IPS-18c (cell line): ENCODE data around the gene VWA5B1.

Experiments
- H3K4me3 ChIP-seq: 2 replicates; pipeline ENCODE4 v1.7.0; 2013; ENCODE audit warnings: low read depth, mild to moderate bottlenecking, low read length, moderate library complexity; ENCODE audit not compliant: insufficient read depth
- H3K9me3 ChIP-seq: one replicate; pipeline ENCODE4 v1.6.1; 2013; ENCODE audit warnings: mild to moderate bottlenecking, low read length, moderate library complexity; ENCODE audit not compliant: control insufficient read depth, insufficient read depth

The VWA5B1 gene

DNA sequence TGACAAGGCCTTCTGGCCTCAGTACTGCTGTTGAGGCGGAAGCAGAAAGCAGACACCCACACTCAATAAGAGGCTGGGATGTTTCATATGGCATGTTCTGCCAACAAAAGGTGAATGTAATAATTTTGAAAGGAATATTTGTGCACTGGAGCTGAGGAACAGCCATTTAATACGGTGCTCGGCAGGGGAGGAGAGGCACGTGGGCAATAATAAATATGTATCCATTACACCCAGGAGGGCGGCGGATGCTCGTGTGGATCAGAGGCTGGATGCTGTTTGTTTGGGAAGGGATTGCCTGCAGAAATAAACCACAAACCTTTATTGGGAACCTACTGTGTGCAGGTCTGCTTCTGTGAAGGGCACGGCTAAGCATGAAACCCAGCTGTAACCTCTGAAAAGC, 92.0 kb downstream of the VWA5B1 start:
- no peaks in the 10 kb centered on the region for H3K9me3 ChIP-seq

DNA sequence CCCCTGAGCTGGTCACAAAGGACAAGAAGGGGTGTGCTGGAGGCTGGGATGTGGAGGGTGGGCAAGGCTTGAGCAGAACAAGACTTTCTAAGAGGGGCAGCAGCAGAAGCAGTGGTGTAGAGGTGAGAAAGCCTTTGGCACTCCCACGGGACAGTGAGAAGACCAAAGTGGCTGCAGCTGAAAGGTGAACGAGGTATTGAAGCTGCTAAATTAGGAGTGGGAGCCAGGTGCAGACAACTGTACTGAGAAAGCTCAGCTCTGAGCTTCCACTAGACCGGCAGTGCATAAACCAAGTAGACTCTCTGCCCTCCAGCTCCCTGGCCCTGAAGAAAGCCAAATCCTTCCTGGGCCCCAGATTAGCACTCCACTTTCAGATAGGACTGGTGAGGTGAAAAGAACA, 93.0 kb downstream of the VWA5B1 start:
- no peaks in the 10 kb centered on the region for H3K9me3 ChIP-seq
- H3K4me3 ChIP-seq: no peak overlapping the region

More for the DNA sequence above, 92.0 kb downstream of the VWA5B1 start:
- H3K4me3 ChIP-seq: no peak overlapping the region

DNA sequence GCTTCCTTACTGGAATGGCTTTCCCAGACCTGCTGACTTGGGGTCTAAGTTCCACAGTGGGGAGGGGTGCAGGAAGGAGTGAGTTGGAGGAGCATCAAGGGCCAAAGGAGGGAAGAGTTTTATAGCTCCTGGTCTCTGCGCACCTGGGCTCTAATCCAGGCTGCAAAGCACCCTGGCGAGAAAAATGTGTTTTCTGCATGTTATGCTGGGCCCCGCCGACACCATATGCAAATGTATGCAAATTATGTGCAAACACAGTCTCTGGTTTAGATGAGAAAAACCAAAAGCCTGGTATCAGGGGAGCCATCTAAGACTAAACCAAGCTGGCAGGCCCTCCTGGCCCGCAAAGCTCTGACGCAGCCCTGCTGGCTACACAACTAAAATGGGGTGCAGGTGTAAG, 95.0 kb downstream of the VWA5B1 start:
- Histone ChIP-seq H3K9me3 (no peaks in the 10 kb centered on the region), H3K4me3 (no peak overlapping the region)

DNA sequence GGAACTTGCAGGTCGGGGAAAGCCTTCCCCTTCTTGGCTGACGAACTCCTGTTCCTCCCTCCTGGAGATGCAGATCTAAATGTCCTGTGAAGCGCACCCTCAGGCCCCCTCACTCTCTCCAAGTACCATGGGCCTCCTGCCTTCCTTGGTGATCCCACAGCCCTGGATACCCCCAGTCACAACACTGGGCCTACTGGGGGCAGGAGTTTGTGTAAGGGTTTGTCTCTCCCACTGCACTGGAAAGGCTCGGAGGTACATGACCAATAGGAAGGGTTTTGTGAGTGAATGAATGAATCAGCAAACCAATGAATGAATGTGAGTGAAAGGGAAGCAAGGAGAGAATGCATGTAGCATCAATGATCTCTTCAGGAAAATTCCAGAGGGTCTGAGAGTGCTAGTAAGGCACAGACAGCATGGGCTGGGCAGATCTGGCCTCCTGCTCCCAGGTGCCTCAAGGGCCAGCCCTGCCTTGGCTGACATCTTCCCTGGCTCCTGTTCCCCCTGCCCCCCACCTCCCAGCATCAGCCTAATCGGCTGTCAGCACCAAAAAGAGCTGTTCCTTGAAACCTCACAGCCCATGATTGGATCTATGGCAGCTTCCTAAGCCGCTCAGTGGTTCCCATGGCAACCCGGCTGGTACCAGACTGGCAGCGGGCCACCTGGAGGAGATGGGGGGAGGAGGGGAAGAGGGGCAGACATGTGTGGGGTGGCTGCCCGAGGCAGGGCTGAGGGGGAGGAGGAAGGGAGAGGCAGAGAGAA, 95.8 kb downstream of the VWA5B1 start:
- H3K4me3 ChIP-seq: no peak overlapping the region
- H3K9me3 ChIP-seq: no peaks in the 10 kb centered on the region

DNA sequence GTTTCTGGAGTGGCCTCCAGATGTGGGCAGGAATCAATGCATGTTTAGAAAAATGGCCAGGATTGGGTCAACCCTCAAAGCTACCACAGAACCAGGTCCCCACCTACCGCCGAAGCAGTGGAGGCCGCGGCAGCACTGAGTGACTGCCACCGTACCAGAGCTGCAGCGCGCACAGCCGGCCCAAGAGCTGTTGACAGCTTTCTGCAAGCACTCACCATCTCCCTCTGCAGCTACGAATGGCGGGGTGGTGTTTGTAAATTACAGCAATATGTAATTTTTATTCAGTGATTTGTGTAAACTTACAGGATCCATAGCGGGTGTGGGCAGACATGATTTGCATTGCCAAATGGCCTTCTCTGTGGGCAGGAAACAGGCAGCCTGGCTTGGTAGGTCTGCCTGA, 98.9 kb downstream of the VWA5B1 start:
- H3K4me3 ChIP-seq: no peak overlapping the region
- no peaks in the 10 kb centered on the region for H3K9me3 ChIP-seq

DNA sequence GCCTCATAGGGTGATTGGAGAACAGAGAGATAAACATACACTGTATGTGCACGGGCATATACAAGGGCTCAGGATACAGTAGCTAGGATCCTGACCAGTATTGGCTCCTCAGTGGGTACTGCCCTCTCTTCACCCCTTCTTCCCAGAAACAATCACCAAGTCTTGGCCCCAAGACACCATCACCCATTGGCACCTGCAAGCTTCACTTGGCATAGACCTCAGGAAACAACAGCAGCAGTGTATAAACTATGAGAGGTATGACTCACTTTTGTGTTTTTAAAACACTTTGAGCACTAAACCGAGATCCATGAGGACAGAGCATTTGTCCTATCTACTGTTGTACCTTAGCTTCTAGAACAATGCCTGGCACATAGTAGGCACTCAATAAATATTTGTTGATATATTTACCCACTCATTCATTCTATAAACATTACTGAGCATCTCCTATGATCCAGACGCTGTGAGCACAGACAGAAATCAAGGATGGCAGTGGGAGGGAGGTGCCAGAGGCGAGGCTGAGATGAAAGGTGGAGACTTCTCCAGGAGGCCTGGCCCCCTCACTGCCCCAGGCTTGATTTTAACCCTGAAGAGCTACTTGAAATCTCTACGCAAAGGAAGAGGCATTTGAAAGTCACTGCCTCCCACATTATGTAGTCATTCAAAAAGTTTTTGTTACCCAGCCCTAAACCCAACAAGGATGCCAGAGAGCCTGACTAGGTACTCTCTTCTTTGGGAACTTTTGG, 100.1 kb downstream of the VWA5B1 start:
- Histone ChIP-seq H3K4me3 (no peak overlapping the region), H3K9me3 (no peaks in the 10 kb centered on the region)

DNA sequence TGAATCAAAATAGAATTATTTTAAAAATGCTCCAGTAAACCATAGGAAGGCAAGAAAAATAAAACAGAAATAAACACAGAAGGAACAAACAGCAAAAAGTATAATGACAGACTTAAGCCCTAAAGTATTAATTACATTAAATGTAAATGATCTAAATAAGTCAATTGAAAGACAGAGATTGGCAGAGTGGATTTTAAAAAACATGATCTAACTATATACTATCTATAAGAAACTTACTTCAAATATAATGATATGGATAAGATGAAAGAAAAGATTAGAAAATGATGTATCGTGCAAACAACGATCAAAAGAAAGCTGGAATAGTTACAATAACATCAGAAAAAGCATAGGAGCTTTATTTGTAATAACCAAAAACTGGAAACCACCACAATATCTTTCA, 104.6 kb downstream of the VWA5B1 start:
- H3K4me3 ChIP-seq: no peak overlapping the region
- H3K9me3 ChIP-seq: peaks cover 3% of the 10 kb centered on the region

DNA sequence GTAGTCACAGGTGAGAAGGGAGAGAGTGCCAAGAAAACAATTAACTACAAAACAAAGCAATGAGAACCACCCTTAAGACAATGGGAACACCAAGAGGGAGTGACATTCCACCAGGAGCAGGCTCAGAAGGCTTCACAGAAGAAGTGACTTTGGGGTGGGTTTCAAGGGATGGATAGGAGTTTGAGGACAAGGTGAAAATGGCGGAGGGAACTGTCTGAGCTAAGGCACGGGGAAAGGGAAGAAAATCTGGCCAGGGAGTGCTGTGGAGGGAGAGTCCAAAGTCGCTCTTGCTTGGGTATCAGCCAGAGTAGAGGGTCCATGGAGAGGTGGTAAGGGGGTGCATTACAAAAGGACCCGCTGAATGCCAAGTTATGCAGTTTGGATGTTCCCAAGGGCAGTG, 108.1 kb downstream of the VWA5B1 start:
- Histone ChIP-seq H3K4me3 (no peak overlapping the region), H3K9me3 (peaks cover 3% of the 10 kb centered on the region)

DNA sequence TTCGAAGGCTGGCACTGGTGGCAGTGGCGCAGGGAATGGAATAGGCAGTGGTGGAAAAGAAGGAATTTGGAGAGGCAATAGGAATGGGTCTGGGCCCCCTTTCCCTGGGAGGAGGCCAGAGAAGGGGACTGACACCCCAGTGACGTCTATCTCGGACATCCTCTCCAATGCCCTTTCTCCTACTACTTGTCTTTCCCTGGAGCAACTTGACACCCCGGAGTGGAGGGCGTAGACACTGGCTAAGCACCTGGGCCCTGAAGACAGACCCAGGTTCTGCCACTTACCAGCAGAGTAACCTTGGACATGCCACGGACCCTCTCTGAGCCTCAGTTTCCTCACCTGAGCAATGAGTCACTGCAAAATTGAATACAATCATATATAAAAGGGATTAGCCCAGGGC, 108.5 kb downstream of the VWA5B1 start:
- no peak overlapping the region for H3K4me3 ChIP-seq
- H3K9me3 ChIP-seq: peaks cover 3% of the 10 kb centered on the region

DNA sequence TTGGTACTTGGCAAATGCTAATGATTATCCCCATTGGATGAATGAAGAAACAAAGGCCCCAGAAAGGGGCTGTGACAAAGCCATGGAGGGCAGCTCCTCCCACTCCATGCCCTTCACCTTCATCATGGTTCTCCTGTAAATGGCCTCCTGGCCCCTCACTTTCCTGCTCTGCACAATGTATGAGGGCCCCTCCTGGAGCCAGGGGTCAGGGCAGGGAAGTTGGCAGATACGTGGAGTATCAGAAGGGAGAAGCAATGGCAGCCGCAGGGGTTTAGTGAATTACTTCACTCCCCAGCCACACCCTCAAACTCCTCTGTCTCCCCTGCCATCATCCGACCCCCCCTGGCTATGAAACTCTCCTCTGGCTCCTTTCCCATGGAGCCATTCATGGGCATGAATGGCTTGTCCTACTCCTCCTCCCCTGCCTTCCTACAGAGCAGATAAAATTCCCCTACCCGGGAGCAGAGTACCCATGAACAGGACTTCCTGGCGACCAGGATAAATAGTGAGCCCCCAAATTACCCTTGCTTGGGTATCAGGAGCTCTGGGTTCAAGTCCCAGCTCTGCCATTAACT, 109.0 kb downstream of the VWA5B1 start:
- no peak overlapping the region for H3K4me3 ChIP-seq

DNA sequence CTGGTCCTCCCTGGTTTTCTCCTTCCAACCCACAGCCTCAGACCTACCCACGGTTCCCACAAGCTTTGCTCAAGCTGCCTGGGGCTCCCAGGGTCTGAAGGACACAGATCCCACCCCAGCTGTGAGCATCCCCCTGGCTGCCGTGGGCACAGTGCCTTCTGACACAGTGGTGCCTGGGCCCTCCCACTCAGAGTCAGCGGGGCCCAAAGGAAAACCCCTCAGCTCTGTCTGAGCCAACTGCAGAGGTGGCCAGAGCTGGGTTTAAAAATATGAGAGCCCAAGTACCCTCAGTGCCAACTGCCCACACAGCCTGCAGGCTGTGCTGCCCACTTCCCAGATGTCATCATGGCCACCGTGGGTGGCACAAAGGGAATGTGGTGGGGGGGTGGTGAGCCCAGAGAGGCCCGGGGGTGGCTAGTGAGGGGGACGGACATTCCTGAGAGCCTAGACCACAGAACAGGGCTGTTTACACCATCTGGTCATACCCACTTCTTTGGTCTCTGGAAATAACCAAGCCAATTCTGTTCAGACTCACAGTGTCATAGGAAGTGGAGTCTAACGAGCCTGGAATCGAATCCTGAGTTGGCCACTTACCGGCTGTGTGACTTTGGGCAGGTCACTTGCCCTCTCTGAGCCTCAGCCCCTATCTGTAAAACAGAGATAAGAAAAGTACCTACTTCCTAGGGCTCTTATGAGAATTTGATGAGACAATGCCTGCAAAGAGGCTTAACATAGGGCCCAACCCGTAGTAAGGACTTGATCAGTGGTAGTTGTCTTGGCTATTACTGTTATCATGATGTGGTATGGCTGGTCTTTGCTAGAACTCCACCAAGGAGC, 109.9 kb downstream of the VWA5B1 start:
- Histone ChIP-seq H3K9me3 (peaks cover 3% of the 10 kb centered on the region), H3K4me3 (no peak overlapping the region)

More for the DNA sequence above, 109.0 kb downstream of the VWA5B1 start:
- peaks cover 3% of the 10 kb centered on the region for H3K9me3 ChIP-seq

DNA sequence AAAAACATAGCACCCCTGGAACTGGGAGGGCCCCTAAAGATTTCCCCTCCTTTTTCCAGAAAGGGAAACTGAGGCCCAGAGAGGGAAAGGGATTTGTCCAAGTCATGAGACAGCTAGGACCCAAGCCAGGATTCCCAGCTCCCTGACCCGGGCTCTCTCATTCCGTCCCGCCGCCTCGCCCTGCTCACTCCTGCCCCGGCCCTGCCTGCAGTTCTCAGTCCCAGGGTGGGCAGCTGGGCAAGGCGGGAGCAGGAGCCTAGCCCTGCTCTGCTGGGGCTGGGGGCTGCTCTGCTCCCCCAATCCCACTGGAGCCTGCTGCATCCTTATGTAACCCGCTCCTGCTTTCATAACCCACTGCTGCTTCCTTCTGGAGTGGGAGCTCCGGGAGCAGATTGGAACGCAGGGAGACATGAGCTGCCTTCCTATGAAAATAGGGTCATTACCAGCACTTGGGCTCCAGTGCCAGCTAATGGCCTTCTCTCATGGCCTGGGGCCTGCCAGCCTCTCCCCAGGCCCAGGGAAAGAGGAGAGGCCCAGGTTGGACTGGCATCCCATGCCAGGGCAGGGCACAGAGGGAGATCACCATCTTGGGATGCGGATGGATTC, 110.8 kb downstream of the VWA5B1 start:
- no peak overlapping the region for H3K4me3 ChIP-seq
- H3K9me3 ChIP-seq: peaks cover 3% of the 10 kb centered on the region

DNA sequence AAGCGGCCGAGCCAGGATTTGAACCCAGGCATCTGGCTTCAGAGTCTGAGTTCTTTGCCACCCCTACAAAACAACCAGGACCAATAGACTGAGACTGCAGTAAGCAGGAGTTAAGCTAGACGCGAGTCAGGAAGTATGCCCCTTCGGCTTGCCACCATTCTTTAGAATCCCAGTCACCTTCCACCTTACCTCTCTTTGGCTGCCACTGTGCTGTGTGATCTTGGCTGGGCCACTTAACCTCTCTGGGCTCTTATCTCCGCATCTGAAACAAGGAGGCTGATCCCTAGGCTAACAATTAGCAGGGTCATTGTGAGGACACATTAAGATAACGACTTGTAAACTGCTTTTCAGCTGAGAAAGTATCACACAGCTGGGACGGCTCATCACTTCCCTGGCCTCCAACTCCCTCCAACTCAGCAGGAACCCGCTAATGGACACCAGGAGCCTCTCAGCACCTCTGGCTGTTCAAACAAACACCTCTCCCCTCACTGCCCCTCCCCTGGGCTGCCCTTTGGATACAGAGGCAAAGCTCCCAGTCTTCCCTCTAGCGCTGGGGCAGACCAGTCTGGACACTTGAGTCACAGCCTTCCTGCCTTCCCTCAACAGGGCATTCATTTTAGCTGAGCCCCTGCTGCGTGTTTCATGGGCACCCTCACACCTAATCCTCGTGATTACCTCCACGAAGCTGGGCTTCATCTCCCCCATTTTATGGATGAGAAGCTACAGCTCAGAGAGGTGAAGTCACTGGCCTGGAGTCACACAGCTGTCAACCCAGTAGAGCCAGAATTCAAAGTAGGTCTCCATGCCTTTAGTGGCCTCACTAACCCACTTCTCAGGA, 112.1 kb downstream of the VWA5B1 start:
- no peaks in the 10 kb centered on the region for H3K9me3 ChIP-seq
- no peak overlapping the region for H3K4me3 ChIP-seq

DNA sequence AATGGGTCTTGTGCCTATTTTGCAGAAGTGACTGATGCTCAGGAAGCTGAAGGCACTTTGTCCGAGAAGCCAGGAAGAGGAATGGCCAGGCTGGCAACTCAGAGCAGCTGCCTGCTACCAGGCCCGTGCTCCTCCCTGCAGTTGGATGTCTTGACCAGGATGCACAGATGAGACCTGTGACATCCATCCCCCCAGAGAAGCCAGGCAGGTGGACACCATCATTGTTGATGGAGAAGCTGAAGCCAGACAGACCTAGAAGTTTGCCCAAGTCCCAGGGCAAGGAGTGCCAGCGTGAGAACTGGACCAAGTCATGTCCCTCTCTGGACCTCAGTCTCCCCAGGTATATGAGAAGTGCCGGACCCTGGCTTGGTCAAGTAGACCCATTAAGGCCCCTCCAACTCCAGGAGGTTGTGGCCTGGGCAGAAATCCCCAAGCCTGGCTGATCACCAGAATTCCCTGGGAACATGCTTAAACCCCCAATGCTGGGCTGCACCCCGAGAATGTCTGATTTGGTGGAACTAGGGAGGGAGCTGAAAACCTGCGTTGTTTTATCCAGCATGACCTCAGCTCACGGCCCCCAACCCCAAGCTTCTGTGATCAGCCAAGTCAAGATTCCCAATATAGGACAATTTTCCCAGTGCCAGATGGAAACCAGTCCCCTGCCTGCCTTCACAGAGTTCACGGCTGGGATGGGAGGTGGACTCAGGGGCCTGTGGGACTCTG, 112.9 kb downstream of the VWA5B1 start:
- Histone ChIP-seq H3K9me3 (no peaks in the 10 kb centered on the region), H3K4me3 (no peak overlapping the region)

DNA sequence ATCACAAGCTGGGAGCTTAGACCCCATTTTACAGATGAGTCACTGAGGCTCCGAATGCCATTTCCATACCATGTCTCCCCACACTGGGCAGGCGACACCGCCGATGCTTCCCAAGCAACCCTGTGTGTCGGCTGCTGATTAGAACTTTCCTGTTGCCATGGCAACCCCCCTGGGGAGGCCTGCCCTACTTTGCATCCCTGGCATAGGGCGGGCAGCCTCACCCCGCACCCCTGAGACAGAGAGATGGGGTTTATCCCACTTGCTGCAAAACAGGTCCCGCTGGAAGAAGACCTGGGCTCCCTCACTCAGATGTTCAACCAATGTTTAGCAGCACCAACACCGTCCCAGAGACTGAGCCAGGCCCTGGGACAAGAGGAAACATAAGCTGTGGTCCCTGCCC, 113.8 kb downstream of the VWA5B1 start:
- H3K4me3 ChIP-seq: no peak overlapping the region
- H3K9me3 ChIP-seq: no peaks in the 10 kb centered on the region
